Measurements from ENCODE around the gene FAM110C. TPM values are rescaled to one million over a fixed set of nuclear protein-coding genes. Genes with fewer than 3 reads are reported as not detected.
"Not testable (repeated sequence)": the region's sequence is repeated elsewhere in the genome, so short reads cannot be mapped to it uniquely, and the experiment has no call there.

FAM110C gene
- total RNA-seq, 2 experiments from 2014 or later, result 0.16 to 0.36 TPM

- Mint-ChIP-seq H3K9me3 (no peaks in the 10 kb centered on the region), H3K27me3 (peaks cover 39% of the 10 kb centered on the region), H3K27ac (no peak overlapping the region), H3K4me3 (no peak overlapping the region), H3K4me1 (ENCODE audit: low read depth) (no peaks in the 10 kb centered on the region), H3K36me3 (ENCODE audit: low read depth) (no peaks in the 10 kb centered on the region)
- POLR2A ChIA-PET, result no interaction called here
- Histone ChIP-seq H3K36me3 (ENCODE audit: insufficient read depth, low read length) (no peaks in the 10 kb centered on the region), H3K4me1 (ENCODE audit: insufficient read depth, low read length) (peaks cover 2% of the 10 kb centered on the region), H3K9me3 (ENCODE audit: control insufficient read depth in 1 of 2, insufficient read depth in 1 of 2, low read length in 2 of 2) (no peaks in the 10 kb centered on the region), H3K27ac (ENCODE audit: low read depth in 1 of 2, low read length in 2 of 2) (no peak overlapping the region), H3K4me3 (ENCODE audit: low read length) (no peak overlapping the region), H3K27me3 (ENCODE audit: control insufficient read depth in 1 of 2, insufficient read depth in 2 of 2, low read length in 2 of 2) (peaks cover 2 to 3% of the 10 kb centered on the region in 2 experiments)
- DNase-seq, result peak in 3 of 14 experiments; percentile 23 to 29 (median 26)
- CTCF ChIA-PET, result no interaction called here
- intact Hi-C loops (cut with DNase I, micrococcal nuclease), result no loop called here
- peak; percentile 67 for TF ChIP-seq CTCF (IDR thresholded peaks at IDR 0.05)
- no peak for ATAC-seq (ENCODE audit: poor library complexity)
Observed at GRCh38 chr2:18402-19271, 27.7 kb downstream of the FAM110C start.

GRCh38 chr2:15916-16315, 30.4 kb downstream of the FAM110C start:
- H3K9me3 ChIP-seq (ENCODE audit: control insufficient read depth in 1 of 2, insufficient read depth in 1 of 2, low read length in 2 of 2); H3K27ac ChIP-seq (ENCODE audit: low read depth in 1 of 2, low read length in 2 of 2); H3K4me1 Mint-ChIP-seq (ENCODE audit: low read depth); H3K4me3 Mint-ChIP-seq; H3K36me3 Mint-ChIP-seq (ENCODE audit: low read depth); H3K36me3 ChIP-seq (ENCODE audit: insufficient read depth, low read length); intact Hi-C loops (cut with DNase I, micrococcal nuclease); H3K4me1 ChIP-seq (ENCODE audit: insufficient read depth, low read length); ATAC-seq (ENCODE audit: poor library complexity); DNase-seq; CTCF ChIA-PET; H3K27ac Mint-ChIP-seq; H3K4me3 ChIP-seq (ENCODE audit: low read length); H3K9me3 Mint-ChIP-seq; H3K27me3 ChIP-seq (ENCODE audit: control insufficient read depth in 1 of 2, insufficient read depth in 2 of 2, low read length in 2 of 2); POLR2A ChIA-PET: not testable (repeated sequence)
- H3K27me3 Mint-ChIP-seq, result peaks cover 37% of the 10 kb centered on the region

- Mint-ChIP-seq H3K27me3 (peaks cover 25% of the 10 kb centered on the region), H3K36me3 (ENCODE audit: low read depth) (no peaks in the 10 kb centered on the region), H3K27ac (peak overlapping the region; percentile 33), H3K9me3 (no peaks in the 10 kb centered on the region), H3K4me3 (no peak overlapping the region), H3K4me1 (ENCODE audit: low read depth) (no peaks in the 10 kb centered on the region)
- POLR2A ChIA-PET, result no interaction called here
- intact Hi-C loops (cut with DNase I, micrococcal nuclease), result no loop called here
- peak; percentile 51 for TF ChIP-seq CTCF (IDR thresholded peaks at IDR 0.05)
- peaks cover 0 to 3% of the 10 kb centered on the region in 2 experiments for H3K27me3 ChIP-seq (ENCODE audit: control insufficient read depth in 1 of 2, insufficient read depth in 2 of 2, low read length in 2 of 2)
- H3K27ac ChIP-seq (ENCODE audit: low read depth in 1 of 2, low read length in 2 of 2), result no peak overlapping the region
- CTCF ChIA-PET, result interaction anchor here (0.7 kb wide), 1 partner anchor 11 kb away, joined by 5 read pairs; no protein-coding TSS in a partner anchor
- DNase-seq (peak; percentile 18 to 86 (median 50)), ATAC-seq (ENCODE audit: poor library complexity) (peak; percentile 86)
- peaks cover 0 to 8% of the 10 kb centered on the region in 2 experiments for H3K9me3 ChIP-seq (ENCODE audit: control insufficient read depth in 1 of 2, insufficient read depth in 1 of 2, low read length in 2 of 2)
- no peaks in the 10 kb centered on the region for H3K36me3 ChIP-seq (ENCODE audit: insufficient read depth, low read length)
- H3K4me3 ChIP-seq (ENCODE audit: low read length), result no peak overlapping the region
- H3K4me1 ChIP-seq (ENCODE audit: insufficient read depth, low read length), result no peaks in the 10 kb centered on the region
Observed at GRCh38 chr2:11248-11941, 34.9 kb downstream of the FAM110C start.

Data from CD4-positive, alpha-beta T cell (primary cell).